DND-41 (cell line): ENCODE results near the gene DCBLD1.

Experiments
- CTCF ChIP-seq: IDR thresholded peaks from 2 replicates; pipeline ENCODE4 v1.5.1; 2012; ENCODE audit warnings: borderline replicate concordance, low read length, moderate library complexity, mild to moderate bottlenecking; ENCODE audit not compliant: poor library complexity, severe bottlenecking; ENCODE audit errors: extremely low read depth
- EZH2 ChIP-seq: IDR thresholded peaks from 3 replicates; pipeline ENCODE4 v1.6.1; 2012; ENCODE audit warnings: borderline replicate concordance, low read depth, mild to moderate bottlenecking, moderate library complexity, low read length, inconsistent platforms; ENCODE audit not compliant: severe bottlenecking

GRCh38 chr6:117533775-117534174 lies 51.3 kb downstream of the DCBLD1 start:
- TF ChIP-seq EZH2 (no peak), CTCF (no peak)
